BJ (cell line): ENCODE measurements around the gene RXFP4. TPM values are rescaled to one million over a fixed set of nuclear protein-coding genes. Genes with fewer than 3 reads are reported as not detected.
"Not testable (repeated sequence)": the region's sequence is repeated elsewhere in the genome, so short reads cannot be mapped to it uniquely, and the experiment has no call there.

ENCODE experiments used
- CTCF ChIA-PET: fragments of 350-600 bp; formaldehyde crosslinking; extraction: SDS; loops from one replicate; lab custom pipeline; 2021; ENCODE audit warnings: antibody characterized with exemption, inconsistent platforms; lab: Yijun Ruan, JAX
- POLR2A ChIA-PET: fragments of 300-600 bp; sonication (Branson Sonifier 250); formaldehyde crosslinking; extraction: SDS; loops from one replicate; lab custom pipeline; 2021; ENCODE audit warnings: antibody characterized with exemption; lab: Charles Lee
- DNase-seq: peaks from one replicate; pipeline ENCODE4 v3.0.0-alpha.2; 2011; ENCODE audit warnings: low read depth
- H3K27me3 ChIP-seq: 2 replicates; pipeline ENCODE4 v1.6.0; 2011; ENCODE audit warnings: low read length; ENCODE audit not compliant: control insufficient read depth, insufficient read depth
- H3K36me3 ChIP-seq: 2 replicates; pipeline ENCODE4 v1.5.1; 2011; ENCODE audit warnings: low read length; ENCODE audit not compliant: control insufficient read depth, insufficient read depth
- H3K4me3 ChIP-seq: 2 replicates; pipeline ENCODE4 v1.5.1; 2011; ENCODE audit warnings: low read depth, mild to moderate bottlenecking, control low read depth, low read length
- CTCF ChIP-seq: IDR thresholded peaks from 2 replicates; pipeline ENCODE4 v1.5.1; 2011; ENCODE audit warnings: low read depth, mild to moderate bottlenecking, control low read depth, inconsistent platforms, low read length, moderate library complexity; ENCODE audit not compliant: insufficient read depth
- polyA plus RNA-seq: library from polyadenylated mRNA; depleted of rRNA; stranded (reverse); fragments of >200 nt; gene quantifications from 2 replicates; pipeline ENCODE4 v1.2.3, GENCODE V29; 2011; rRNA removed
- small RNA-seq: library from RNA; depleted of rRNA; stranded (forward); fragments of <200 nt; gene quantifications from one replicate; pipeline ENCODE3, GENCODE V24; 2012; ENCODE audit warnings: low replicate concordance, low read depth; ENCODE audit not compliant: insufficient read length

RXFP4 gene
- polyA plus RNA-seq, 1 experiment: not detected

- CTCF ChIA-PET: interaction anchor here (0.6 to 7.5 kb wide), 7 partner anchors 11 to 50 kb away, joined by 3 to 57 read pairs (median 5); partner anchors contain the start of gene KHDC4
- H3K27me3 ChIP-seq: no peaks in the 10 kb centered on the region
- DNase-seq: no peak
- POLR2A ChIA-PET: no interaction called here
- no peak overlapping the region for H3K4me3 ChIP-seq
- no peak for TF ChIP-seq CTCF
- no peaks in the 10 kb centered on the region; the same call in none of the 2 replicates for H3K36me3 ChIP-seq
These were observed 42.9 kb downstream of the RXFP4 start for GRCh38 chr1:155984341-155984740.

GRCh38 chr1:155984903-155985645, 43.6 kb downstream of the RXFP4 start:
- DNase-seq, H3K27me3 ChIP-seq, POLR2A ChIA-PET, H3K4me3 ChIP-seq, H3K36me3 ChIP-seq: not testable (repeated sequence)
- CTCF ChIA-PET: interaction anchor here (1.3 to 7.5 kb wide), 4 partner anchors 16 to 51 kb away, joined by 3 to 57 read pairs (median 7); partner anchors contain the start of gene KHDC4

- CTCF ChIA-PET: interaction anchor here (0.6 to 4.1 kb wide), 31 partner anchors 9 to 244 kb away, joined by 3 to 57 read pairs (median 3); partner anchors contain the start of genes ARHGEF2, KHDC4 and RXFP4
- TF ChIP-seq CTCF: peak; percentile 98
- DNase-seq: no peak
- Histone ChIP-seq H3K4me3 (0 out of 2 replicates have a peak overlapping the region, but pooled peaks have one; percentile 4), H3K36me3 (no peaks in the 10 kb centered on the region), H3K27me3 (no peaks in the 10 kb centered on the region)
- POLR2A ChIA-PET: no interaction called here
These were observed 48.0 kb downstream of the RXFP4 start for GRCh38 chr1:155989242-155990004.

GRCh38 chr1:155990005-155990739, 48.7 kb downstream of the RXFP4 start:
- CTCF ChIA-PET: interaction anchor here (0.6 to 4.1 kb wide), 28 partner anchors 10 to 245 kb away, joined by 3 to 57 read pairs (median 4); partner anchors contain the start of genes ARHGEF2, KHDC4 and RXFP4

More at GRCh38 chr1:155990005-155990739, 48.7 kb downstream of the RXFP4 start:
- Histone ChIP-seq H3K36me3 (no peaks in the 10 kb centered on the region), H3K27me3 (no peaks in the 10 kb centered on the region), H3K4me3 (no peak overlapping the region)
- no peak for TF ChIP-seq CTCF
- DNase-seq: no peak
- POLR2A ChIA-PET: no interaction called here

Small RNA genes within 50 kb of the gene (small RNA-seq; reads per million reads assigned to genes)
- gene MIR6738 (not detected), gene RF00015 (not detected), gene SCARNA4 (not detected), gene SNORA80E (13.5 reads per million, percentile 79 among the genes with 10 or more reads in this experiment)

Other genes with a start within 250 kb of the RXFP4 start
- gene GON4L, start 84.4 kb upstream of the RXFP4 start, polyA plus RNA-seq: 17.9 and 18.3 TPM in 2 replicates
- gene SYT11, start 82.1 kb upstream of the RXFP4 start, polyA plus RNA-seq: 36.0 and 36.6 TPM in 2 replicates
- 25.8 and 42.6 TPM in 2 replicates for gene RIT1, start 30.3 kb upstream of the RXFP4 start, polyA plus RNA-seq
- 39.0 and 39.8 TPM in 2 replicates for gene KHDC4, start 7.2 kb upstream of the RXFP4 start, polyA plus RNA-seq
- gene ARHGEF2, start 36.9 kb downstream of the RXFP4 start, polyA plus RNA-seq: 130 and 213 TPM in 2 replicates
- 891 and 935 TPM in 2 replicates for gene SSR2, start 79.3 kb downstream of the RXFP4 start, polyA plus RNA-seq
- 25.7 and 28.3 TPM in 2 replicates for gene UBQLN4, start 112.2 kb downstream of the RXFP4 start, polyA plus RNA-seq
- gene LAMTOR2, start 113.1 kb downstream of the RXFP4 start, polyA plus RNA-seq: 60.0 and 77.4 TPM in 2 replicates
- gene RAB25, start 119.5 kb downstream of the RXFP4 start, polyA plus RNA-seq: not detected in 2 replicates
- gene MEX3A, start 140.8 kb downstream of the RXFP4 start, polyA plus RNA-seq: 1.9 TPM in 2 replicates
- 537 and 840 TPM in 2 replicates for gene LMNA, start 173.1 kb downstream of the RXFP4 start, polyA plus RNA-seq
- gene SEMA4A, start 211.9 kb downstream of the RXFP4 start, polyA plus RNA-seq: 0.49 and 0.77 TPM in 2 replicates